SKM-1 treated with dmso at 0.1 percent for 144 hours (cell line): ENCODE results near the gene LKAAEAR1.
A peak's percentile ranks its signal among the peaks of the same experiment; 100 is the strongest.
"Not testable (repeated sequence)": the region's sequence is repeated elsewhere in the genome, so short reads cannot be mapped to it uniquely, and the experiment has no call there.

Experiments used
- DNase-seq: peaks from one replicate; lab custom pipeline; 2025; ENCODE audit not compliant: unreplicated experiment; lab: John Stamatoyannopoulos, UW

LKAAEAR1 gene, protein sequence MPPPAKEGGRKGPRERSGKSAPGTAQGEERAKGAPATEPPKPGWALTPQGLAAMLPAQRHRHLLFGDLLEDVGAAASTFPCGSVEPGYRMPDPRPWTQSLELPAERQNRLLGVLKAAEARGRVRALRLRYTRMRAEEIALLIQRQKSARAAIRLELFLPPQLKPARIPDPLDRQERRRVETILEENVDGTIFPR

DNA sequence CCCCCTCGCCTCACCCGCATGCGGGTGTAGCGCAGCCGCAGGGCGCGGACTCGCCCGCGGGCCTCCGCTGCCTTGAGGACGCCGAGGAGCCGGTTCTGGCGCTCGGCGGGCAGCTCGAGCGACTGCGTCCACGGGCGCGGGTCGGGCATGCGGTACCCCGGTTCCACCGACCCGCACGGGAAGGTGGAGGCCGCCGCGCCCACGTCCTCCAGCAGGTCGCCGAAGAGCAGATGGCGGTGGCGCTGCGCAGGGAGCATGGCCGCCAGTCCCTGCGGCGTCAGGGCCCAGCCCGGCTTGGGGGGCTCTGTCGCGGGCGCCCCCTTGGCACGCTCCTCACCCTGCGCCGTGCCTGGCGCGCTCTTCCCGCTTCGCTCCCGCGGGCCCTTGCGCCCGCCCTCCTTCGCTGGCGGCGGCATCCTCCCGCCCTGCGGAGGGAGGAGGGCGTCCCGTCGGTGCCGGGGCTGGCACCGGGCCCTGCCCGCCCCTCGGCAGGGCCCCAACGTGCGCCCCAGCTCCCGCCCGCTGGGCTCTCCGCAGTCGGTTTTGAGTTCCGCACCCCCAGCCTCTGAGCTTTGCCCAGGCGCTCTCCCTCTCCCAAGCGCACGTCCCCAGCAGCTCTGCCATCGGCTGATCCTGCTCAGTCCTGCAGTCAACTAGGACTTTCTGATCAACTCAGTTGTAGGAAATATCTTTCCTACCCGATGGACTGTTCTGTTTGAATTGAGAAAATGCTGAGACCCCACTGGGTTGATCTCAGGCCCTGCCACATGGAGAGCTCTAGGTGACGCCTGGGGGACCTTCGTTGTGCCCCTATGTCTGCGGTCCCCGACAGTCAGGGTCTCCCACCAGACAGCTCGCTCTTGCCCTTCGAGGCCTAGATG lies at the start of gene LKAAEAR1:
Gene LKAAEAR1, minus strand, starts transcription at position 595 of the 881 bp plus-strand sequence. Its CDS starts 179 bp downstream, at position 416.
- no peak for DNase-seq

DNA sequence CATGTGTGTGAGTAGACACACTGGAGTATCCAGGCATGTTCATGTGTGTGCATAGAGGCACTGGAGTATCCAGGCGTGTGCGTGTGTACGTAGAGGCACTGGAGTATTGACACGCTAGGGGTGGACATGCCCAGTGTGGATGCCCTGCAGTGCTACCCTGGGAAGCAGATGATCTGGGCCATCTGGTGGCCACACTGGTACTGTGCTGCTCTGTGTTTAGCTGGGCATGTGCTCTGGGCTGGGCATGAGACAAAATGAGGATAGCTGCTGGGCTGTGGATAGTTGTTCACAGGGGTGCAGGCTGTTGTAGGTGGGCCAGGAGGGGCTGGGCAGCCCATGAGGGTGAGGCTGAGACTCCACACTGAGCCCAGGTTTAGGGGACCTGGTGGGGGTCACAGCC lies 47.2 kb upstream of the LKAAEAR1 start:
- DNase-seq, result peak; percentile 12

GRCh38 chr20:64130876-64131275 lies 46.7 kb upstream of the LKAAEAR1 start:
- no peak for DNase-seq

- no peak for DNase-seq
These were observed 46.1 kb upstream of the LKAAEAR1 start for GRCh38 chr20:64130271-64130670.

DNA sequence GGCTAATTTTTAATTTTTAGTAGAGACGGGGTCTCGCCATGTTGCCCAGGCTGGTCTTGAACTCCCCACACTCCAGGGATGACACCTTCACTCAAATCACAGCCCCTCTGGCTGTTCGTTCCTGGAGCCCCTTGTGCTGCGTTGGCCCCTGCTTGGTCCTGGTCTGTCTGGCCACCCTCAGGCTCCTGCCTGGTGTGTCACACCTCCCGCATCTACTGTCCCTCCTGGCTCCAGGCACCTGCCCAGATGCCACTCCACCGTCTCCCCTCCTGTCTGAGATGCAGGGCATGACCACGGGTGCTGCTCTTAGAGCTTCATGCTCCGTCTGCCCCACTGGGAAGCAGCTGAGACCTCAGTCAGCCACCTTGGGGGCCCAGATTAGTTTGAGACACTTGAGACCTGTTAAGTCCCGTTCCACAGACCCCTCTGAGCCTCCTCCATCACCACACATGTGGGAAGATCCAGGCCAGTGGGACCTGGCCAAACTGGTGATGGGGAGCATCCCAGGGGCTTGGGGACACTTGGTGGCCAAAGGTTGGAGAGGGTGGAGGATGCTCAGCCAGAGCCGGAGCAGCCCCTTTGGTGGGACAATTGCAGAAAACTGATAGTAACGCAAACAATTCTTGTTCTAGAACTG lies 45.1 kb upstream of the LKAAEAR1 start:
- DNase-seq, result no peak

- DNase-seq, result not testable (repeated sequence)
These were observed 39.3 kb upstream of the LKAAEAR1 start for GRCh38 chr20:64123517-64123916.

DNA sequence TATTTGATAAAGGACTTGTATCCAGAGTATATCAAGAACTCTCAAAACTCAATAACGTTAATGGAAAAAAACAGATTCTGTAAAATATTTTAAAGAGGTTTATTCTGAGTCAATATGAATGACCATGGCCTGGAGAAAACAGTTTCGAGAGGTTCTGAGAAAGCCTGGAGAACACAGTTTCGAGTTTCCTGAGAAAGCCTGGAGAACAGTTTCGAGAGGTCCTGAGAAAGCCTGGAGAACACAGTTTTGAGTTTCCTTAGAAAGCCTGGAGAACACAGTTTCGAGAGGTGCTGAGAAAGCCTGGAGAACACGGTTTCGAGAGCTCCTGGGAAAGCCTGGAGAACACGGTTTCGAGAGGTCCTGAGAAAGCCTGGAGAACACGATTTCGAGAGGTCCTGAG lies 38.7 kb upstream of the LKAAEAR1 start:
- not testable (repeated sequence) for DNase-seq

GRCh38 chr20:64121586-64121985 lies 37.4 kb upstream of the LKAAEAR1 start:
- DNase-seq, result no peak

GRCh38 chr20:64119681-64120341 lies 35.6 kb upstream of the LKAAEAR1 start:
- DNase-seq, result peak; percentile 14

DNA sequence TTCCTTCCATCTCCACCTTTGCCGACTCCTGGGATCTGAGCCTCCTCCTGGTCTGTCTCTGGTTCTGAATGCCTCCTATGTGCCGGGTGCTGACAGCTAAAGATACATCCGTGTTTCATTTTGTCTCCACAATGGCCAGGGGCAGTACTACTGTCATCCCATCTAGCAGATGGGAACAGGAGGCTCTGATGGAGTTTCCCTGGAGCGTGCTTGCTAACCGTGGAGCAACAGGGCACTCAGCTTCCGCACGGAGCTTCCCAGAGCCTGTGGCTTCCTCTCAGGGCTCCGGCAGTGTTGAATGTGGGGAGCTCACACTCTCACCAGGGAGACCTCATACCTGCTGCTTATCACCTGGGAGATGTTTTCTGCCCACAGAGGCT lies 35.1 kb upstream of the LKAAEAR1 start:
- DNase-seq, result no peak

- not testable (repeated sequence) for DNase-seq
These were observed 33.2 kb upstream of the LKAAEAR1 start for GRCh38 chr20:64117432-64117777.

GRCh38 chr20:64116541-64117431 lies 32.6 kb upstream of the LKAAEAR1 start:
- no peak for DNase-seq

DNA sequence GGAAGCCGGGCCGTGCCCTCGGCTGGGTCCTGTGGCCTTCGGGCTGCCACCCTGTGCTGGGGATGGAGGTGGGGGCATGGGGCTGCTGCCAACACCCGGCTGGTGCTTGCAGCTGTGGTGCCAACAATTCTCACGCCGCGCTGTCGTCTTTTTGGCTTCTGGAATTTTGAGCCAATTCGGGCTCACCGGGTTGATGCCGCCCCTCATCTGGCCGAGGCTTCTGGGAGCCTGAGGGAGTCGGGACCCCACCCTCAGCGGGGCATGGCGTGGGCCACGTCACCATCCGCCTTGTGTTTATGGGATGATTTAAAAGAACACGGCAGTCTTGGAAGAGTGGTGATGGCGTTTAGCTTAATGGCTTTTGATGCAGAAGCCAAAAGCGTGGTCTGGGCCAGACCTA lies 31.8 kb upstream of the LKAAEAR1 start:
- no peak for DNase-seq

GRCh38 chr20:64115171-64115911 lies 31.1 kb upstream of the LKAAEAR1 start:
- DNase-seq, result no peak

DNA sequence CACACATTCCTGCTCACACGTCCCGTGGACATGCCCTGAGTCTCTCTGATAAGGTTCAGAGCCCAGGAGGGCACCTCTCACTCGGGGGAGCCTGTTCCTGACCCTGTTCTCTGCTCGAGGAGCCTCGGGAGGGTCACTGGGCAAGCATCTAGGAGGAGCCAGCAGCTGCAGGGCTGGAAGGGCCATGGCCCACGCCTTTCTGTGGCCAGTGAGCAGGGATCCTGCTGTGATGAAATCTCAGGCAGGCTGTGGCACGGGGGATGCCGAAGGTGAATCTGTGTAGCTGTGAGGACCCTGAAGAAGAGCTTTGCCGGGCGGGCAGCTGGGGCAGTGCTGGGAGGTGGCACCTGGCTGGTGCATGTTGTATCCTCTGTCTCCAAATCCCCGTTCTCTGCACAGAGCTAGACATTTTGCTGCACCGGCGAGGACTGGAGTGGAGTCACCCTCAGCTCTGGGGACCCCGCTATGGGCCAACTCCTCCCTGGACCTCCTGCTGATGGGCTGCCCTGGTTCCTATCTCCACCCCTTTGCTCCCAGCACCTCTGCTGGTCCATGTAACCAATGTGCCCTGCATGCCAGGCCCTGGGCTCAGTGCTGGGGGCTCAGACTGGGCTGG lies 30.3 kb upstream of the LKAAEAR1 start:
- no peak for DNase-seq

GRCh38 chr20:64113796-64114355 lies 29.7 kb upstream of the LKAAEAR1 start:
- no peak for DNase-seq

DNA sequence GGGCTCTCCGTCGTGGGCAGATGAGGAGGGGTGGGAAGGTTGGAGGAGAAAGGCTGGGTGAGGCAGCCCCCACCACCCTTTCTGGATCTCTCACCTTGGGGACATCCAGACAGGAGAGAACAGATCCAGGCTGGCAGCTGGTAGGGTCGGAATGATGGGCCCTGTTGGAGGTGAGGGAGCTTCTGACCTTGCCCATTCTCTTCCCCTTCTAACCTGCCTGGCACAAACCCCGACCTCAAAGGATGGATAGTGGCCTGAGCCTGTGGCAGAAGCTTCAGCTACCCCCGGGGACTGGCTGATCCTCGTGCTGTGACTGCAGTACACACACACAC lies 29.2 kb upstream of the LKAAEAR1 start:
- DNase-seq, result no peak

DNA sequence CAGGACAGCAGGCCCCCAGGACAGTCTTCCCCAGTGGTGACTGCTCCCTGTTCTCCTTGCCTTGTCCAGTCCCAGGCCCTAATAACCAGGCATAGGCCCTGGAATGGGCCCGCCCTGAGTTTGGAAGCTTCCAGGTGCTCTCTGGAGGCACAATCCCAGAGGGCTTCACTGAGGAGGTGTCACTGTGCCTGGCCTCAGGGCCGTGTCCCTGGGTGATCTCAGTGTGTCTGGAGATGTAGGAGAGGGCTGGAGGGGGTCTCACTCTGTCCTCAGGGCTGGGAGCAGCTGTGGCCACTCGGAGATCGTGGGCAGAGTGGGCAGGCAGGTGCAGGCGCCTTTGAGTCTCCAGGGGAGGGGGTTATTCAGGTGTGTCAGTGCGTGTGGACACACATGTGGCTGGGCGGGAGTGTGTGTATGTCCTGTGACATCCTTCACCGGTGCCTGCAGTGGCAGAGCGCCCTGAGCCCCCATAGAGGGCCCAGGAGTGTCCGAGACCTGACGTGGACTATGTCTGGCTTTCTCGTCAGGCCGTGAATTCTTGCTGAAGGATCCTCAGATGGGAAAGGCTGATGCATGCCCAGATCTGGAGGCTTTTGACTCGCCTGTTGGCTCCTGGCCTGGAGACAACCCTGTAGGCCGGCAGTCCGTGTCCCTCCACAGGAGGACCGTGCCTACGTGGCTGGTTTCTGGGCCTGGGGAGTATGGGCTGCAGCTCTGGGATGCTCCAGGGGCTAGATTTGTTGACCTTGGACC lies 28.7 kb upstream of the LKAAEAR1 start:
- no peak for DNase-seq
